GM06990 (cell line): ENCODE results near the gene SLC2A4RG.

Experiments used
- DNase-seq: peaks from one replicate; pipeline ENCODE4 v3.0.0-alpha.2; 2011; ENCODE audit not compliant: insufficient read length; ENCODE audit errors: extremely low read depth
- H3K27me3 ChIP-seq: replicated peaks from 2 replicates; pipeline ENCODE4 v1.6.0; 2011; ENCODE audit warnings: low read length; ENCODE audit not compliant: control insufficient read depth, insufficient read depth
- H3K36me3 ChIP-seq: 2 replicates; pipeline ENCODE4 v1.5.1; 2011; ENCODE audit warnings: low read length; ENCODE audit not compliant: control insufficient read depth, insufficient read depth
- H3K4me3 ChIP-seq: replicated peaks from 2 replicates; pipeline ENCODE4 v1.5.1; 2011; ENCODE audit warnings: low read depth, mild to moderate bottlenecking, control low read depth, low read length
- CTCF ChIP-seq: IDR thresholded peaks from 2 replicates; pipeline ENCODE4 v1.5.1; 2011; ENCODE audit warnings: low read length, control low read depth, mild to moderate bottlenecking, inconsistent platforms; ENCODE audit not compliant: insufficient read depth, poor library complexity, severe bottlenecking

Gene SLC2A4RG

GRCh38 chr20:63766695-63767426 is 27.3 kb downstream of the SLC2A4RG start:
- no peak for TF ChIP-seq CTCF
- H3K27me3 ChIP-seq, result no peaks in the 10 kb centered on the region
- H3K4me3 ChIP-seq, result no peak overlapping the region
- no peaks in the 10 kb centered on the region for H3K36me3 ChIP-seq
- DNase-seq, result no peak

GRCh38 chr20:63767456-63767855 is 27.9 kb downstream of the SLC2A4RG start:
- no peak for TF ChIP-seq CTCF
- Histone ChIP-seq H3K27me3 (no peaks in the 10 kb centered on the region), H3K4me3 (no peak overlapping the region), H3K36me3 (no peaks in the 10 kb centered on the region)
- DNase-seq, result no peak

GRCh38 chr20:63767886-63768285 is 28.3 kb downstream of the SLC2A4RG start:
- Histone ChIP-seq H3K4me3 (no peak overlapping the region), H3K27me3 (no peaks in the 10 kb centered on the region), H3K36me3 (no peaks in the 10 kb centered on the region)
- no peak for DNase-seq
- no peak for TF ChIP-seq CTCF

- TF ChIP-seq CTCF, result no peak
- H3K4me3 ChIP-seq, result no peak overlapping the region
- H3K27me3 ChIP-seq, result no peaks in the 10 kb centered on the region
- H3K36me3 ChIP-seq, result no peaks in the 10 kb centered on the region
- DNase-seq, result no peak
These were observed 29.3 kb downstream of the SLC2A4RG start for GRCh38 chr20:63768591-63769515.

- no peak overlapping the region for H3K4me3 ChIP-seq
- no peak for DNase-seq
- H3K27me3 ChIP-seq, result no peaks in the 10 kb centered on the region
- TF ChIP-seq CTCF, result no peak
- H3K36me3 ChIP-seq, result no peaks in the 10 kb centered on the region
These were observed 30.4 kb downstream of the SLC2A4RG start for GRCh38 chr20:63769891-63770474.
